Measurements from ENCODE around the gene EPAS1.

Gene EPAS1

GRCh38 chr2:46297546-46298271 lies 502 bp downstream of the EPAS1 start:
- peak; percentile 40 for DNase-seq

GRCh38 chr2:46298272-46298521 lies 990 bp downstream of the EPAS1 start:
- DNase-seq = no peak

More at GRCh38 chr2:46297546-46298271, 502 bp downstream of the EPAS1 start:
- in situ Hi-C loops (cut with HindIII; ENCODE audit: low pct_ligation_motif_present, low pct_unique_long_range_greater_than_20kb, low sequenced_read_pairs) = no loop called here

GRCh38 chr2:46298522-46299353 lies 1.5 kb downstream of the EPAS1 start:
- DNase-seq = peak; percentile 64
- in situ Hi-C loops (cut with HindIII; ENCODE audit: low pct_ligation_motif_present, low pct_unique_long_range_greater_than_20kb, low sequenced_read_pairs) = no loop called here

More at GRCh38 chr2:46298272-46298521, 990 bp downstream of the EPAS1 start:
- in situ Hi-C loops (cut with HindIII; ENCODE audit: low pct_ligation_motif_present, low pct_unique_long_range_greater_than_20kb, low sequenced_read_pairs) = no loop called here

GRCh38 chr2:46299365-46300263 lies 2.4 kb downstream of the EPAS1 start:
- in situ Hi-C loops (cut with HindIII; ENCODE audit: low pct_ligation_motif_present, low pct_unique_long_range_greater_than_20kb, low sequenced_read_pairs) = no loop called here
- peak; percentile 35 for DNase-seq

- no peak for DNase-seq
- in situ Hi-C loops (cut with HindIII; ENCODE audit: low pct_ligation_motif_present, low pct_unique_long_range_greater_than_20kb, low sequenced_read_pairs) = no loop called here
Measured at GRCh38 chr2:46300406-46300832, 3.2 kb downstream of the EPAS1 start.

- in situ Hi-C loops (cut with HindIII; ENCODE audit: low pct_ligation_motif_present, low pct_unique_long_range_greater_than_20kb, low sequenced_read_pairs) = no loop called here
- no peak for DNase-seq
Measured at GRCh38 chr2:46302005-46302695, 4.9 kb downstream of the EPAS1 start.

GRCh38 chr2:46303233-46303632 lies 6.0 kb downstream of the EPAS1 start:
- in situ Hi-C loops (cut with HindIII; ENCODE audit: low pct_ligation_motif_present, low pct_unique_long_range_greater_than_20kb, low sequenced_read_pairs) = no loop called here
- no peak for DNase-seq

- in situ Hi-C loops (cut with HindIII; ENCODE audit: low pct_ligation_motif_present, low pct_unique_long_range_greater_than_20kb, low sequenced_read_pairs) = no loop called here
Measured at GRCh38 chr2:46303822-46304221, 6.6 kb downstream of the EPAS1 start.

GRCh38 chr2:46304635-46305034 lies 7.4 kb downstream of the EPAS1 start:
- in situ Hi-C loops (cut with HindIII; ENCODE audit: low pct_ligation_motif_present, low pct_unique_long_range_greater_than_20kb, low sequenced_read_pairs) = no loop called here
- DNase-seq = no peak

More at GRCh38 chr2:46303822-46304221, 6.6 kb downstream of the EPAS1 start:
- DNase-seq = no peak

- no peak for DNase-seq
- in situ Hi-C loops (cut with HindIII; ENCODE audit: low pct_ligation_motif_present, low pct_unique_long_range_greater_than_20kb, low sequenced_read_pairs) = no loop called here
Measured at GRCh38 chr2:46305187-46305586, 8.0 kb downstream of the EPAS1 start.

- in situ Hi-C loops (cut with HindIII; ENCODE audit: low pct_ligation_motif_present, low pct_unique_long_range_greater_than_20kb, low sequenced_read_pairs) = no loop called here
- DNase-seq = no peak
Measured at GRCh38 chr2:46305767-46306166, 8.6 kb downstream of the EPAS1 start.

GRCh38 chr2:46306330-46306751 lies 9.1 kb downstream of the EPAS1 start:
- no peak for DNase-seq
- in situ Hi-C loops (cut with HindIII; ENCODE audit: low pct_ligation_motif_present, low pct_unique_long_range_greater_than_20kb, low sequenced_read_pairs) = no loop called here

GRCh38 chr2:46306988-46307655 lies 9.9 kb downstream of the EPAS1 start:
- no peak for DNase-seq
- in situ Hi-C loops (cut with HindIII; ENCODE audit: low pct_ligation_motif_present, low pct_unique_long_range_greater_than_20kb, low sequenced_read_pairs) = no loop called here

GRCh38 chr2:46308081-46308480 lies 10.9 kb downstream of the EPAS1 start:
- in situ Hi-C loops (cut with HindIII; ENCODE audit: low pct_ligation_motif_present, low pct_unique_long_range_greater_than_20kb, low sequenced_read_pairs) = no loop called here

GRCh38 chr2:46308629-46309028 lies 11.4 kb downstream of the EPAS1 start:
- in situ Hi-C loops (cut with HindIII; ENCODE audit: low pct_ligation_motif_present, low pct_unique_long_range_greater_than_20kb, low sequenced_read_pairs) = no loop called here
- DNase-seq = no peak

More at GRCh38 chr2:46308081-46308480, 10.9 kb downstream of the EPAS1 start:
- DNase-seq = no peak

GRCh38 chr2:46309052-46309953 lies 12.1 kb downstream of the EPAS1 start:
- in situ Hi-C loops (cut with HindIII; ENCODE audit: low pct_ligation_motif_present, low pct_unique_long_range_greater_than_20kb, low sequenced_read_pairs) = no loop called here
- DNase-seq = no peak

- in situ Hi-C loops (cut with HindIII; ENCODE audit: low pct_ligation_motif_present, low pct_unique_long_range_greater_than_20kb, low sequenced_read_pairs) = no loop called here
- no peak for DNase-seq
Measured at GRCh38 chr2:46310446-46310845, 13.2 kb downstream of the EPAS1 start.

Data from ACHN (cell line).